HG03558 (cell line): ENCODE results near the gene F8.
A peak's percentile ranks its signal among the peaks of the same experiment; 100 is the strongest.
"Not testable (repeated sequence)": the region's sequence is repeated elsewhere in the genome, so short reads cannot be mapped to it uniquely, and the experiment has no call there.

Experiments used
- ATAC-seq: cut with Tn5 transposase; IDR thresholded peaks from one replicate; pipeline ENCODE4 v1.9.1; 2021; ENCODE audit warnings: moderate number of reproducible peaks; ENCODE audit not compliant: unreplicated experiment; ENCODE audit errors: extremely low read depth

Gene F8

DNA sequence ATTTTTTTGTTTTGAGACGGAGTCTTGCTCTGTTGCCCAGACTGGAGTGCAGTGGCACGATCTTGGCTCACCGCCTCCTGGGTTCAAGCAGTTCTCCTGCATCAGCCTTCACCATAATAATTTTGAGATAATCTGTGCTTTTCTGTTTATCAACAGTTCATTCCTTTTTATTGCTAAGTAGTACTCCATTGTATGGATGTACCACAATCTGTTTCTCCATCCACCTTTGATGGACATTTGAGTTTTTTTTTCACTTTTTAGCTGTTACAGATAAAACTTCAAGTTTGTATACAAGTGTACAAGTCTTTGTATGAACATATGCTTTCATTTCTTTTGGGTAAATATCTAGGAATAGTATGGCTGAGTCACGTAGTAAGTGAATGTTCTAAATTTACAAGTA lies 13.2 kb upstream of the F8 start:
- ATAC-seq, result no peak

GRCh38 chrX:155031657-155032056 lies 9.1 kb upstream of the F8 start:
- ATAC-seq, result no peak

- ATAC-seq, result no peak
These were observed 6.4 kb upstream of the F8 start for GRCh38 chrX:155028877-155029291.

DNA sequence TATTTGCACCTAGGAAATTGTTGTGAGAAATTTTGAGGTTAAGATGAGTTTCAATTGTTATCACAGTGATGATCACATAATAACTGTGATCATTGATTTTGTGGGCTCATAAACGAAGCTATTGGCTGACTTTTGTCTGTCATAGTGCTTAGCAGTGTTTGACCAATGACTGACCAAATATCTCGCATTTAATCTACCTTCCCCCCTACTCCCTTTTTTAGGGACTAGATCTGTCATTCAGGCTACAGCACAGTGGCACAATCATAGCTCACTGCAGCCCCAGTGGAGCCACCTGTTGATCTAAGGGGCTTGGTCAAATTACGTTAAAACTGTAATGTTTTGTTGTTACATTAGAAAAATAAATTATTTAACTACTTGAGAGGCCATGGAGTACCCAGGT lies 5.6 kb upstream of the F8 start:
- no peak for ATAC-seq

DNA sequence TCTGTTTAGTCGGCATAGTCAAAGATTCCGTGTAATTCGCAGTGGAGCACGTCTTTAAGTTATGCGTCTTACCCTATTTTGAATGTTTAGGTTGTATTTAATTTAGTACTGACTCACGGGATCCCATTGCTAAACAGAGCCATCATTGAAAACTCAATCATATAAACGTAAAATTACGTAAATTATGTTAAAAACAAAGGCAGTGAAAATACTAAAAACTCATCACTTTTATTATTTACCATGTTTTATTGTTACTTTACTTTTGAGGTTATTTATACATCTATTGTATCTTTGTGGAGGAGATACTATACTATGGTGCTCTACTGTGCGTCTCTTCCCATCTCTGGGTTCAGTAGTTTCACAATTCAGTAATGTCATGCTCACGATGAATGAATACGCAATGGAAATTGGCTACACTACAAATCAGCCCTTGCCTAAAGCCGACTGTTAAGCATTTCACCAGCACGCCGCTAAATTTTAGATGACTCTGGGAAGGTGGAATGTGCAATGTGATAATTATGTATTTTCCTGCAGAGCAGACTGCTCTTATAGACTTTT lies 5.1 kb upstream of the F8 start:
- no peak for ATAC-seq

- peak; percentile 79 for ATAC-seq
These were observed 4.4 kb upstream of the F8 start, which contains the start of gene FUNDC2 for GRCh38 chrX:155026727-155027508. Gene FUNDC2, plus strand, starts transcription at chrX:155026844. Its CDS starts 95 bp downstream, at chrX:155026939.

DNA sequence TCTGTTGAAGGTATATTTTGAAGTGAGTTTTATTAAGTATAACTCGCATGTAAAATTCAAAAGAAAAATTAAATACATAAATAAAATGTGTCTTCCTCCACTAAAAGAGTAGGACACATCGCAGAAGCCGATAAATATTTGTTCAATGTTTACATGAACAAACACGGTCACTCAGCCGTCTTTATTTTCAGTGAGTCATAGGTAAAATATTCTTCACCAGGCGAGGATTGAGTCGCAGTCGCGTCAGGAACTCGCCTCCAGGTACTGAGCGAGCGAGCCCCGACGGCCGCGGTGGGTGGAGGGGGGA lies 3.9 kb upstream of the F8 start:
- no peak for ATAC-seq

GRCh38 chrX:155023907-155024833 lies 1.6 kb upstream of the F8 start:
- ATAC-seq, result no peak

- no peak for ATAC-seq
These were observed 1.9 kb downstream of the F8 start for GRCh38 chrX:155020591-155020990.

DNA sequence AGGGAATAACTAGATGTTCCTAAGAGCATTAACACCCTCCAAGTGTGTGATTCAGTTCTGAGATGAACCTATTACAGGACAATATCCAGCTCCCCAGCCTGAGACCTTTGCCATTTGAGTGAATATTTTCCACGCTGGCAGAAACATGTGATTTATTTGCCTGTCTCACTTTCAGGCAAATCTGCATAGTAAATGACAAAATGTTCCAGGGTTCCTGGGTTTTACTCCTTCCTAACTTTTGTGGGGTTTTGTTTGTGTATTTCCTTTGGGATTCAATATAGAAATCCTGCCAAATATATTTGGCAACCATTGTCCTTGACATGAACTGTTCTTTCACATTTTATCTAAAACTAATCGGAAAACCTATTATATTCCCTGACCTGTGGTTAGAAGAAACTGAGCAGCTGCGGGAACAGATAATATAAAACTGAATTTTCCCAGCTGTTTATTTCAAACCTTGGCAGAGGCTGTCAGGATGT lies 12.5 kb downstream of the F8 start:
- no peak for ATAC-seq

DNA sequence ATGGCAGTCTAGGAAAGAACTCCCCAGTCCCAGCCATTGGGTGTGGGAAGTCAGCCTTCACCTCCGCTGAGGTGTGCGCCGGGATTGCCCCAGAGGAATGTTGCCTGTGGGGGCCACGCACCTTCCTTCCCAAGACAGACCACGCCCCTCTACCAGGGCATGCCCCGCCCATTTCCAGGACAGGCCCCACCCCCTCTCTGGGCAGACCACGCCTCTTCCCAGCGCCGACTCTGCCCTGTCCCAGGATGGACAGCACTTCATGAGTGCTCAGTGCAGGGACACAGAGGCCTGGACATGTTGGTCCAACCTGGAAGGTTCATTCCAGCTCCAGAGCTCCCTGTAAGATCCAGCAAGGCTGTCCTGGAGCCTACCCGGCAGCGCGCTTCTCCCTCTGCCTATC lies 13.9 kb downstream of the F8 start:
- not testable (repeated sequence) for ATAC-seq

DNA sequence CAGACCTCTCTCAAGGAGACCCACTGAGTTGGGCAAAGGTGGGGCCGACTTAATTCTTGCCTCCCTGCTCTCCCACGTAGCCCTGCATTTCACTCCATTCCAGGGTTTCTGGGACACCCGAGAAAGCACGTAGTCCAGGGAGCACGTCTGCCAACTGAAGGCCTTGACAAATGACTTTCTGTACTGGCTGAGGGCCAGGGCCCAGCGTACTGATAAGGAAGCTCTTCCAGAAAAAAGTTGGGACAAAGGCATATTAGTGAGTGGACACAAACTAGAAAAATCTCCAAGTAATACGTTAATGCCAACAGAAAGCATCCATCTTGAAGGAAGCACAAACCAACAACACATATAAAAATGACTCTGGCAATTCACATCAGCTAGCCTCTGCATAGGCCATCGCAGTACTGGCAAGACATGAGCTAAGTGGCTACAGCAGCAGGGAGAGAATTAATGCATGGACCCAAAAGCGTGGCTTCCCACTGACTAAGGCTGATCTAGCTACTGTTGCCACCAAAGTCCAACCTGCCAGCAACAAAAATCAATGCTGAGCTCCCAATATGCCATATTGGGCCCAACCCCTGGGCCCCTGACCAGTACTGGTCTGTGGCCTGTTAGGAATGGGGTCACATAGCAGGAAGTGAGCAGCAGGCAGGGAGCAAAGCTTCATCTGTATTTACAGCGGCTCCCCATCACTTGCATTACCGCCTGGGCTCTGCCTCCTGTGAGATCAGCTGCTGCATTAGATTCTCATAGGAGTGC lies 15.4 kb downstream of the F8 start:
- not testable (repeated sequence) for ATAC-seq

- ATAC-seq, result not testable (repeated sequence)
These were observed 16.1 kb downstream of the F8 start for GRCh38 chrX:155006379-155006778.

GRCh38 chrX:155005190-155005589 lies 17.3 kb downstream of the F8 start:
- ATAC-seq, result no peak

- ATAC-seq, result no peak
These were observed 20.6 kb downstream of the F8 start for GRCh38 chrX:155001873-155002272.

DNA sequence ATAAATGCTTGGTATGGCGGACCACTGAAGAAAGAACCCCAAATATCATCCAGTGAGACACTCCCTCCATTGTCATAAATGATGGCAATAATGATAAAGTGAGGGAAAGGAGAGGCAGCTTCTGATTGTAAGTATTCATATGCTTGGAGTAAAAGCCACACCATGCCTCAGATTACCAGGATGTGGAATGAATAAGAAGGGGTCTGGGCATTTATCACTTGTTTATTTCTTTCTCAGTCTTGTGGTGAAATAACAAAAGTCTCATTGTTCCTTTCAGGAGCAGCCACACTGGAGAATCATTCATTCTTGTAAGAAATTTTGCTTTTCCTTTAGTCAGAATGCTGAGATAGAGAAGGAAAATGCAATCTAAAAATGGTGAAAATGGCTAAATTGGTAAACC lies 21.7 kb downstream of the F8 start:
- no peak for ATAC-seq

DNA sequence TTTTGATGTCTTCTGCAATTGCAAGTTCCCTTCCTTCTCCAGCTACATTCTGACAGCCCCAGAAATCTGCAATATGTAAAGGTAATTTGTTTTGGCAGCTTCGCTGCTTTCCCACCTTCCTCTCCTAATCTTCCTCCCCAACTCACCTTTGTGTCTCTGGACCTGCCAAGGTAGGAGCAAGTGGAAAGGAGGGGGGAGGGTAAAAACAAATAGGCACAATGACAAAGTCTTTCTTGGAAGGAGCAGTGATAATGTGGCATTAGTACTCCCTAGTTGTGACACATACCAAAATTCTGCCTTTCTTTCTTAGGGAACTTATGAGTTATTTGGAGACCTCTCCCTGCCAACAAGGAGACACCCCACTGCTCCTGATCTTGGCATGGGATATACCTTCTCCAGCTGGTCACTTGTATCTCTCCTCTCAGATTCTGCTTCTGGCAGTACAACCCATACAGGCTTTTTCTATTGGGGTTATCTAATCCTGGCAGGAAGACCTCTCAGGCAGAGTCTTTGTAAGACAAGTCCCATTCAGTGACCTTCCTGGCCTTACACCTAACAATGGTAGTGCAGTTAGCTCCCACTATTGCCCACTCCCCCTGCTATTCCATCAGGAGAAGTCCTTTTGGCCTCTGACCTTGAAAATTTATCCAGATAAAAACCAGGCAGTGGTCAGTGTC lies 24.2 kb downstream of the F8 start:
- ATAC-seq, result no peak

DNA sequence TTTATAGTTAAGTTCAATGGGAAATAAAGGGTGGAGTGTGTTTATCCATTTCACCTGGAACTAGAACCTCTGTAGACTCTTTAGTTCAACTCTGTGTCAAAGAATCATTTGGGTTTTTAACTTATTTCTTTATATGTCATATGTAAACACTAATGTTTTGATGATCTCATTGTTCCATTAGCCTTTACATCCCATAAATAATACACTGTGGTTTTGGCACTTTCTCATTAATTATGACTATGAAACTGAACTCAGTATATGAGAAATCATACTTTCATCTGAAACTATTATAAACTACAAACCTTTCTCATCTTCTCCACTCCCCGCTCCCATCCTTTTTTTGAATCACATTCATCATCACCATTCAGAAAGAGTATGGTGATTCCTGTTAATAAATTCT lies 31.0 kb downstream of the F8 start:
- ATAC-seq, result no peak

GRCh38 chrX:154991039-154991438 lies 31.5 kb downstream of the F8 start:
- ATAC-seq, result no peak

DNA sequence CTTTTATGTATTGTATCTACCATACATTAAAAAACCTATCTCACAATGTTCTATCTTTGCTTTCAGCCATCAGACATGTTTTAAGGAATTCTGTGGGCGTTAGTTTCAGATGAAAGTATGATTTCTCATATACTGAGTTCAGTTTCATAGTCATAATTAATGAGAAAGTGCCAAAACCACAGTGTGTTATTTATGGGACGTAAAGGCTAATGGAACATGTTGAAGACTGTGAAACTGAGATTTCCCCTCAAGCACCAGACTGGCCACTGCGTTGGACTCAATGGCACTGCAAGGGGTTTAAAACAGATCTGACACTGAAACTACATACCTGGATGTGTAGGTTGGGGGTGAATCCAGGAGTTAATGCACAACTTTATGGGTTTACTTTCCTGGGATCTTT lies 32.0 kb downstream of the F8 start:
- ATAC-seq, result no peak
